ENCODE results near the gene DMGDH. TPM values are rescaled to one million over a fixed set of nuclear protein-coding genes. Genes with fewer than 3 reads are reported as not detected.

Gene DMGDH
- total RNA-seq = 1.3 TPM

DNA sequence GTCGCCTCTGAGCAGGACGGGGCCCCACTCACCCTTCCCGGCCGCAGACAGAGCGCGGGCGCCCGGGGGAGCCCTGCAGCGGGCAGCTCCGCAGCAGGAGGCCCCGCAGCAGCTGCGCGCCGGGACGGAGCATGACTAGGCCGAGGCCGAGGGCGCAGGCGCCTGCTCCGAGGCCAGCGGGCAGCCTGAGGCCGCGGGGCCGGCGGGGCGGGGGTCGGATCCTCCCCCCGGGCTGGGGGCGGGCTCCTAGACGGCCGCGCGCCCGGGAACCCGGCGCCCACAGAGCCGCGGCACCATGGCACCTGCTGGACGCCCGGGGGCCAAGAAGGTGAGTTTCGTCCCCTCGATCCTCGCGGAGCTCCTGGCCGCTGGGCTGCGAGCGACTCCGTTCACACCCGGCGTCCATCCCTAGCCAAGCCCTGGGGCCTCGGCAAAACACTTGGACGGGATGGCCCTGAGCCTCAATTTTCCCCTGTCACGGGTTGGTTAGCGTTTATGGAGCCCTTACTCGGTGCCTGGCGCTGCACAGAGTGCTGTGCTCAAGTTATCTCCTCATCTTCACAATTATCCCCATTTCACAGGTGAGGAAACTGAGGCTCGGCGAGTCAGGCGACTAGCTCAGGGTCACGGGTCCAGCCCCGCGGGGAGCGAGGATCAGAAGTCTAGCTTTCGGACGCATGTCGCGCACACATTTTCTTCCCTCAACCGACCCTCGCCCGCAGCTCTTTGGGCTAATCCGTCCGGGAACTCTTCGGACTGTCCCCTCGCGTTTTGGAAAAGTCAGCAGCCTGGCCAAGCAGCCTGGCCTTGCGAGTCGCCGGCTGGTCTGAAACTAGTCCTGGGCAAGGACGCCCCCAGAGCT is at the start of gene DMGDH, which contains the start of gene BHMT2:
Gene DMGDH (minus strand): TSS at position 187 of the 862 bp plus-strand sequence. CDS start 54 bp downstream, at position 133.
Gene BHMT2 (plus strand): TSS at position 280 of the 862 bp plus-strand sequence. CDS start 16 bp downstream, at position 296.
- DNase-seq (ENCODE audit: low read depth in 2 of 3, low spot score in 2 of 3) = peak in 2 of 3 donors; percentile 24 to 35

DNA sequence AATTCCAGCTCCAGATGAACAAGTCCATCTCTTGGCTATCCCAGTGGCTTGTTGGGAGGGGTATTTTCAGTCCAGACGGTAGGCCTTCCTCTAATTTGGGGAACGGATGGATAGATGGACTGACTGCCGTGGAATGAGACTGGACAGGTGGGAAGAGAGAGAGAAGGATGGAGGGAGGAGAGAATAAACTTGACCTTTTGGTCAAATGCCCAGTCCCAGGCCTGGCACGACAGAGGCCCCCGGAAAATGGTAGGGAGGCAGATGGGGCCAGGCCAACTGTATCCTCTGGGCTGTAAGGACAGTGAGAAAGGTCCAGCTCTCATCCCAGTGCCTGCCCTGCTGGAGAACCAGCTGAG is 43.2 kb upstream of the DMGDH start:
- no peak for DNase-seq (ENCODE audit: low read depth in 2 of 3, low spot score in 2 of 3)

DNA sequence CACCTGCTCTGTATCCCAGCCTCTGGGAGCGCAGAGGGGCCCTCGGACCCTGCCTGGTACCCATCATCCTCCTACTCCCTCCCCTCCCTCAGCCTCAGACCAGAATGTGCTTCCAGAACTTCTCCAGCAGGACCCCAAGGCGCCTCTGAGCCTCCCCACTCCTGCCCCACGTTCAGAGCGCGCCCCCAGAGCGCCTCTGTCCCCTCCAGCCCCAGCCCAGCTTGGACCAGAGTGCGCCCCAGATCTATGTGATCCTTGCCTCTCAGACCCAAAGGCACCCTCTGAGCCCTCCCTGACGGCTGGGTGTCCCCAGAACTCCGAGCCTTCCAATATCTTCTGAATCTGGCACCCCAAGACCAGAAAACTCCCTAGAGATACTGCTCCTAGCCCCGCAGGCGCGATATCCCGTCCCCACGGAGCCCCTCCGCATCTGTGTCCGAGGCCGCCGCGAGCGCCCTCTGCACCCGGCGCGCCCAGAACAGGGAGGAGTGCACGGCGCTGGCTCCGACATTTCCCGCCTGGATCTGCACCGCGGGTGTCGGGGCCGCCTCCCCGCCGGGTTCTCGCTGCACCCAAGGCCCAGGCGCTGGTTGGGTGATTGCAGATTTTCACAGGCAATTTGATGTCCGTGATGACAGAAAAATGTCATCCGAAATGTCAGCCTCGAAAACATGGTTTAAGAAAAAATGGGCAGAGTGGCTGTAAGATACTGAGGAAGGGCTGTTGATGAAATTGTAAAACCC is 42.7 kb upstream of the DMGDH start:
- DNase-seq (ENCODE audit: low read depth in 2 of 3, low spot score in 2 of 3) = no peak

DNA sequence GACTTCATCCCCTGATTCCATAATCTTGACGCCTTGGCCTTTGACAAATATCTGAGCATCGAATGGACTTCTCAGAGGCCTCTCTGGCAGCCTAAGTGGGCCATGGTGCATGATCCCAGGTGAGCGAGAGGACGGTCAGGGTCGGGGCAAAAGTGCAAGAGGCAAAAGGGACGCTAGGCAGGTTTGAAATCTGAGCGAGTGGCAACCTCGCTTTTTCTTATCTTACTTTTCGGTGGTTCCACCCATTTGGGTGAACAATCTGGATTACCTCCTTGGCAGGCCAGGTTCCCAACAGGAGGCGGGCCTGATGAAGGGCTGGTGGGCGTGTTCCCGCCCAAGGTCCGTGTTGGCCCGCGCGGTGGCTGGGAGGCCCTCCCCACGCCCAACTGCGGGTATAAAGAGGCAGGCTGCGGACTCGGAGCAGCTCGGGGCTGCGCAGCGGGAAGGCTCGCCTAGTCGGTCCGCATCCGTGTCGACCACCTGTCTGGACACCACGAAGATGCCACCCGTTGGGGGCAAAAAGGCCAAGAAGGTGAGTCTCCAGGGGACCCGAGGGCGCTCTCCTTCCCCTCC is 42.0 kb upstream of the DMGDH start, which contains the start of gene BHMT:
Gene BHMT (plus strand): TSS at position 423 of the 573 bp plus-strand sequence. CDS start 77 bp downstream, at position 500.
- no peak for DNase-seq (ENCODE audit: low read depth in 2 of 3, low spot score in 2 of 3)

DNA sequence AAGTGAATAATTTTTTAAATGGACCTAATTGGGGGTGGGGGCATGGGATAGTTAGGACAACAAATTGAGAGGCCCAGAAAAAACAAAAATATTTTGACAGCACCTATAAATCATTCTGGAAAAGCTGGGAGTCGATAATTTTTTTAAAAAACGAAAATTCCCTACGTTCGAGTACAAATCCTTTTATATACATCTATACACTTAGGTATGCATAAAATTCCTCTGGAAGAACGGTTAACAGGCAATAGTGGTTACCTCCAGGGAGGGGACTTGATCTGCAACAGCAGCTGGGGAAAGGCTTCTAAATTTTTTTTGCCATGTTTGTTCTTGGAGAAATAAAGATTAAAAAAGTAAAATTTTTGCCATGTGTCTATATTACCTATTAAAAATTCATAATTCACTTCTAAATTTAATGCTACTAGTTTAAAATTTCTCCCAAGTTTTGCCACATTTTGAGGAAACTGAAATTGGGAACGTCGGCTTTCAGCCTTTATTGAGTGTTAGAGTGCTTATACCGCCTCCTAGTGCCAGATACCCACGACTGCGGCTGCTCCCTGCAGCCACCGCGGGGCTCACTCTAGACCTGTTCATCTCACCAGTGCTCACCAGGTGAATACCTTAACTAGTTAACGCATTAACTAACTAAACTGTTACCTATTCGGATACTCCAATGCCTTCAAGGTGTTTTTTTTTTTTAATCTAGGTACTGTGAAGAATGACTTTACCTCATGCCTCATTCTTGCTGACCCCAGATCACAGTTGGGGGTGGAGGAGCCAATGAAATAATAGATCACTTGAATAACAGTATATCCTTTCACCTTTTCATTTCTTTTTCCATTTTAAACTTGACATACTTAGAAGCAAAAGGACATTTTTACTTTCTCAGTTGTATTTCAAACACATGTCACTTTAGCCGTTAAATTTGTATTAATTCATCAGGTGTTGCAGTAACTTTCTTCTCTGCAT is 40.3 kb upstream of the DMGDH start:
- peak in 1 of 3 donors; percentile 36 for DNase-seq (ENCODE audit: low read depth in 2 of 3, low spot score in 2 of 3)

DNA sequence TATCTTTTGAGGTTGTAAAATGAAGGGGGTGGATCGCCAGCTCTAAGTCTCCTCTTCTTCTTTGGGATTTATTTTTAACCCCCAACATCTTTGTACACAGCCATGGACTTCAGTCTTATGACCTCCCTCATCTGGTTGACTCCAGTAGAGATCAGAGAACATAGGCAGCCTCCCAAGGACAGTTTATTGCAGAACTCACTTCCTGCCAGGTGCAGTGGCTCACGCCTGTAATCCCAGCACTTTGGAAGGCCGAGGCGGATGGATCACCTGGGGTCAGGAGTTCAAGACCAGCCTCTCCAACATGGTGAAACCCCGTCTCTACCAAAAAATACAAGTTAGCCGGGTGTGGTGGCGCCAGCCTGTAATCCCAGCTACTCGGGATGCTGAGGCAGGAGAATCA is 39.3 kb upstream of the DMGDH start:
- DNase-seq (ENCODE audit: low read depth in 2 of 3, low spot score in 2 of 3) = no peak

DNA sequence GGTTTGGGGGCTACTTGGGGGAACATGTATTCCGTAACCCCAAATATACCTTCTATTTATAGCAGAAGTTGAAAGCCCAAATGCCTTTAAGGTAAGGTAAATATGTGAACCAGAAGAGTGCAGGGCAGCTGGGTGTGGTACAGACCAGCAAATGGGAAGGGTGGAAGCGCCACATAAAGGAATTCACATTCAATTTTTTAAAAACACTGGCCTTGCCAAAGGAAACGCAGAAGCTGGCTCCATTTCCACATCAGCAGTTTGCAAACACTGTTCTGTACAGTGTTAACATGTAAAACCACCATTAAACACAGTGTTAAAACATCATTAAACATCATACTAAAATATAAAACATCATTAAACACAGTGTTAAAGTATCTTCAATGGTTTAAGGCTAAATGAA is 38.6 kb upstream of the DMGDH start:
- DNase-seq (ENCODE audit: low read depth in 2 of 3, low spot score in 2 of 3) = no peak

DNA sequence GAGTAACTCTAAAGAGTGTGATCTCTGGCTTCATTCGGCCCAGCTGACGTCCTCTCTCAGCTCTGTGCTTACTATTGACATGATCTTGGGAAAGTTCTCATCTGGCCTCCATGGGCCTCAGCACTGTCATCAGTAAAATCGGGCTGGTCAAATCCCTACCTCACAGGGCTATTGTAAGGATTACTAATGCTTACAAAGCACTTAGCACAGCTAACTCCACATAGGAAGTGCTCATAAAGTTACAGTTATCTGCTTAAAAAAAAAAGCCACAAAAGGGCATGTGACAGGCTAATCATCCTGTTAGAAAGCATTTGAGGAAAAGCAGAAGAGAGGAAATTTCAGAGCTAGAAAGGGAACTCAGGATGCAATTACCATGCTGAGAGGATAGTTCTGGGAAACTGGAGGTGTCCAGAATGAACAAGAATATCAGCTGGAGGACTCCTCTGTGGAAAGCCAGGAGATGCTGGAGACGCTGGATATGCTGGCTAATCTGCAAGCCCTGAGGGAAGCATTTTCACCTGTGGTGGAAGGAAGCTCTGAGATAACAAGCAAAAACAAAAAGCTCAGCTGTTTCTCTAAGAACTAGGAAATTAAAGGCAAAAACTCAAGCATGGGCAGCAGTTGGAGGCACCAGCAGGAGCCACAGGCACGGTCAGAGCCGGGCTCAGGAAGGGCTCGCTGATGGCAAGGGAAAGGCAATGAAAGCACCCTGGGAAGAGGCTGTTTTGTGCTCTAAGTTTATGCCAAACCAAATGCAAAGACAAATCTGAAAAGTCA is 37.7 kb upstream of the DMGDH start:
- DNase-seq (ENCODE audit: low read depth in 2 of 3, low spot score in 2 of 3) = peak in 2 of 3 donors; percentile 24 to 52

DNA sequence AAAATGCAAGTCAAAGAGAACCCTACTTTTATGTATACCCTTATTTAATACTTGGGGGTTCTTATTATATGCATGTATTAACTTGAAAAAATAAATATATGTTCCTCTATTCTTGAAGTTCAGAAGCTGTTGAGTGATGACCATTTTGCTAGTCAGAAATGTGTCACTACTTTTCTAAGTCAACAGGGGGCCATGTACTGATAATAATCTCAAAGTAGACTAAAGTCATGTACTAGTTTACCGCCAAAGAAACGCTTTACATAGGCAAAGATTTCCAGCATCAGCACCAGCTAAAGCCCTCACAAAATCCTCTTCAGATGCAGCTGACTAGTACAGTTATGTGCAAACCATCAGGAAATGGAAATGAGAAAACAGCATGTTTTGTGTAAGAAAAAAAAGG is 36.4 kb upstream of the DMGDH start:
- no peak for DNase-seq (ENCODE audit: low read depth in 2 of 3, low spot score in 2 of 3)

DNA sequence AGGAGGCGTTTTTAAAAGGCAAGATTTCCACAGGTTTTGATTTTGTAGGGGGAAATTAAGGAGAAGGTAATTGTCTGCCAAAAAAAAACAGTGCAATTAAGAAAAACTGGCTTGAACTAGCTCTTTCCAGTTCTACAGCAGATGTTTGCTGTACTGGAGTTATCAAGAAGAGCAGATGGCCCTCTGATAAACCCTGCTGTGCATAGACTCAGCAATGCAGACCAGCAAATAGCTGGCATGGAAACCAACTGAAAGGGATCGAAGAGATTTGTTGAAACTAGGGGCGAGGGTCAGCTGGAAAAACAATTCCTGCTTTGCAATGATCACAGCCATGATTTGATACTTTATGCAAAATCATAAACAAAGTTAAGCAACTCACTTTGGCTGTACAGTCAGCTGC is 24.3 kb upstream of the DMGDH start:
- no peak for DNase-seq (ENCODE audit: low read depth in 2 of 3, low spot score in 2 of 3)

DNA sequence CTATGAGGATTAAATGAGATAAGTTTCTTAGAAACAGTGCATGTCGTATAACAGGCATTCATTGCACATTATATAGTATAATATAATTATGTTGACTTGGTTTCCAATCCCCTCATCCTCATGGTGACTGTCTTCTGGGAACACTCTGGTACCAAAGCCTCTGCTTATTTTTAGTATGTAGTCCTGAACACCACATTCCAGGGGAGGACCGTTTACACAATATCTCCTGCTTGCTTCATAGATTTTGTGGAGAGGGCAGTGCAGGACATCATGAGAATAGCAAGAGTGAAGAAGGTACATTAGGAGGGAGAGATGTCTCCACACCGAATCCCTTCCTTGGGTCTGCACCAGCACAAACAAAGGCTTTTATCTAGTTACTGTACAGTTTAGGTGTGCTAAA is 21.6 kb upstream of the DMGDH start:
- no peak for DNase-seq (ENCODE audit: low read depth in 2 of 3, low spot score in 2 of 3)

DNA sequence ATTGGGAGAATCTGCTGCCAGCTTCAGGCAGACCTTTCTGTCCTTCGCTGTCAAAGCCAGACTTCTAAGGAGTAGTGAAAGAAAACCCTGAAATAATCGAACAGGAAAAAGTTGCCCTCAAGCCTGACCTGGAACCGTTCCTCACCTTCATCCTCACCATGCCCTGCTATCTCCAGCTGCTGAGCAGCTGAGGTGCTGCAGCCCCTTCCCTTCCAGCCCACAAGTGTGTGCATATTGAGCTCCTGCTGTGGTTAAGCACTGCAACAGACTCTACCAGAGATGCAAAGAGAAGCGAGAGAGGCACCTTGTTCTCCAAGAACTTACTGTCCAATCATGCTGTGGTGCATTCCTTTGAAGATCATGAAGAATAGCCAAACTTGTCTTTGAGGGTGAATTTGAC is 19.0 kb upstream of the DMGDH start:
- no peak for DNase-seq (ENCODE audit: low read depth in 2 of 3, low spot score in 2 of 3)

DNA sequence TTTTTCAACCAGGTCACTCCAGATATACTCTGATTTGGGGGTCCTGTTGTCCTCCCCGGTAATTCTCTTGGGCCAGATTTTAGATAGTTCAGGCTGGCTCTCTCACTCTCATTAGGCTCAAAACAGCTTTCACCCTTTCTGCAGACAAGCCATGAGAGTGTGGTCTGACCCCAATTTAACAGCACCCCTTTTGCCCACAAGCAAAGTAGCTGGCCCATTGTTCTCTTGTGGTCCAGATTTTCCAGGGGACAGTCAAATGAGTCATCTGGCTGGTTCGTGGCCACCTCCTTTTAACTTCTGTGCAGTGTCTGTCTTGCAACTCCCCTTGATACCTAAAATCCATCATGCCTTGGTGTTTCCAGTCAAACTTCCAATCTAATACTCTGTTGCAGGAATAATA is 16.6 kb upstream of the DMGDH start:
- DNase-seq (ENCODE audit: low read depth in 2 of 3, low spot score in 2 of 3) = no peak

DNA sequence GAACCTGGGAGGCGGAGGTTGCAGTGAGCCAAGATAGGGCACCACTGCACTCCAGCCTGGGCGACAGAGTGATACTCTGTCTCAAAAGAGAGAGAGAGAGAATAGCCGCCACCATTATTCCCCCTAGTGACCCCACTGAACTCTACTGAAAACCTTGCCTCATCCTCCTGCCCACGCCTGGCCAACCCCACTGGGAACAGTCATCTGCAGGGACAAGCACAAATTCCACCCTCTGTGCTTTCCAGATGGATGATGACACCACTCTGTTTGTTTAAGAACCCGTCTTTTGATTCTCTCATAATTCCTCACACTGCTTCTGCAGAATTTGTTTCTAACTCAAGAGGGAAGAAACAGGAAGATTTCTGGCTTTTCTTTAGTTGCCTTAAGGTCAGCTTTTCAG is 12.3 kb upstream of the DMGDH start:
- DNase-seq (ENCODE audit: low read depth in 2 of 3, low spot score in 2 of 3) = no peak

DNA sequence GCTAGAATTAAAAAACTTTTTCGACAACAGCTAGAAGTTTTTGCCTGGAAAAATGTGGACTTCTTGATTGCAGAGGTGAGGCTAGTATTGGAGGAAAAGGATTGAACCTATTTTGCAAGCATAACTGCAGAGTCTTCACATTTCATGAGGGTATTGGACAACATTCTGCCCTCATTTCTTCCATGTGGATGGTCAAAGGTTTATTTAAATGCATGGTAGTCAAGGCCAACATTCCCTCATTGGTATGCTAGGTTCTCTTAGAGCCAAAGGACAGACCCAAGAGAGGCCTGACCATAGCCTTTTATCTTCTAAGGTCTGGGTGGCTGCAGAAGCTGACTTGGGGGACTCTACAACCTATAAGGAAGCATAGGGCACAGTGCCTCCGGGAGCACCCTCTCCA is 11.3 kb upstream of the DMGDH start:
- DNase-seq (ENCODE audit: low read depth in 2 of 3, low spot score in 2 of 3) = no peak

DNA sequence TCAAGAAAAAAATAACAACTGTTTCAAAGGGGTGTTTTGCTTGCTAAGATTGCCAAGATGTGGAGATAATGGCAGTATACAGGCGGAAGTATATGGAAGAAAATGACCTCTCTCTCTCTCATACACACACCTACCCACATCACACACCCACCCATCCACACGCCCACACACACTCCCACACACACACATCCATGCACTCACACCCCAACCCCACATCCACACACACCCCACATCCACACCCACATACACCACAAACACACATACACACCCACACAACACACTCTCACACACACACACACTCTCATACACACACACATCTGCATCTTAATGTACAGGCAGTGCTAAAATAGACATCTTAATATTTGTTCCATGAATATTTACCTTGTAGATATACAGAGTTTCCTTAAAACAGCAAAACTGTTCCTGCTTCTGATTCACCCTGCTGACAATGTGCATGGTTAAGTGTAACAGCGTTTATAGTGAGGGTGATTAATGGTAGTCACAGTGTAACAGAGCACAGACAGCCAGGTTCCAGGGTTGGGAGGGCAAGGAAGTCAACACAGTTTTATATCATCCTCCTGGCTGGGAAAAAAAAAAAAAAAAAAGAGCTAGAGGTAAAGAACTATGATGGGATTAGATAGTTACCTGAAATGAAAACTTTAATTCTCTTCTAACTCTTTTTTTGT is 8.3 kb upstream of the DMGDH start:
- DNase-seq (ENCODE audit: low read depth in 2 of 3, low spot score in 2 of 3) = no peak

DNA sequence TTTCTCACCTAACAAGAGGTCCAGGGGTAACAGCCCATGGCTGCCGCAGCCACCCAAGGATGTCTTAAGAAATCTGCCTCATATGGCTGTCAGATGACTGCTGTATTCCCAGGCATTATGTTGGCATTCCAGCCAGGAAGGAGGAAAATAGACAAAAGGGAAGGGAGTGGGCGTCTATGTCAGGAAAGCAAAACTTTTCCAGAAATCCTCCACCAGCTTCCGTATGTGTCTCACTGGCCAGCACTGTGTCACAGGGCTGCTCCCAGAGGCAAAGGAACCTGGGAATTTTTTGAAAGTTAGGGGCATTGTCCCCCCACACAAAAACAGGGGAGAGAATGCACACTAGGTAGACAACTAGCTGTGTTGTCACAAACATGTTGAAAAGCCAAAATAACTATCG is 7.3 kb upstream of the DMGDH start:
- DNase-seq (ENCODE audit: low read depth in 2 of 3, low spot score in 2 of 3) = no peak

DNA sequence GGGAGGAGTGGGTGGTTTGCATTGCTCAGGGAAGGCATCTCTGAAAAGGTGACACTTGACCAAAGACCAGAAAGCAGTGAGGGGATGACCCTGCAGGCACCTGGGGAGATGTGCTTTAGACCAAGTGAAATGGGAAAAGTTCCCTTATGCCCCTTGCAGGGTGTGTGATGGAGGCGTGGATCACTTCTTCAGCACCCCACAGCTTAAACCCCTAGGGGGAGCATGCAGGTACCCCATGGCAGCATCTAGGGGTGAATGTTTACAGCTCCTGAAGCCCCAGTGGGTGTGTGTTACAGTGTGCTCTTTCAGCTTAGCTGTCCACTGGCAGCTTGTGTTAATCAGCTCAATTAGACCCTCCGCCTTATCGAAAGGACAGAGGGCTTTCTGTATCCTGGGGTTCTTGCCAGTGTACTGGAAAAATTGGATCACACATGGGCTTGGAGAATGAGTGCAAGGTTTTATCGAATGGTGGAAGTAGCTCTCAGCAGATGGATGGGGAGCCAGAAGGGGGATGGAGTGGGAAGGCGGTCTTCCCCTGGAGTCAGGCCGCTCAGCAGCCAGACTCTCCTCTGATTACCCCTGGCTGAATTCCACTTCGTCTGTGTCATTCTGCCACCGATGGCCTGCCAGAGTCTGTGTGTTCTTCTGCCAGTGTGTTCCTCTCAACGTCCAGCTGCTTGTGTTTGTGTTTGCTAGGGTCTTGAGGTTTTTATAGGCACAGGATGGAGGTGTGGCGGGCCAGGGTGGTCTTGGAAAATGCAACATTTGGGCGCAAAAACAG is 6.4 kb upstream of the DMGDH start:
- no peak for DNase-seq (ENCODE audit: low read depth in 2 of 3, low spot score in 2 of 3)

Data from hematopoietic multipotent progenitor cell (in vitro differentiated cells).